Retinal pigment epithelial cell (primary cell): ENCODE data around the gene CABP2.

Source experiments
- DNase-seq: peaks from one replicate; pipeline ENCODE4 v3.0.0-alpha.2; 2010; ENCODE audit warnings: low read depth
- H3K4me3 ChIP-seq: 2 replicates; pipeline ENCODE4 v1.5.1; 2011; ENCODE audit warnings: mild to moderate bottlenecking, low read length, control low read depth, moderate library complexity
- CTCF ChIP-seq: conservative IDR thresholded peaks from 2 replicates; pipeline ENCODE4 v1.5.1; 2011; ENCODE audit warnings: low read depth, low read length, control low read depth, inconsistent platforms

The CABP2 gene

GRCh38 chr11:67507242-67507863, 15.9 kb downstream of the CABP2 start:
- peak overlapping the region; percentile 72 for H3K4me3 ChIP-seq
- TF ChIP-seq CTCF: no peak
- DNase-seq: no peak

GRCh38 chr11:67506426-67507051, 16.7 kb downstream of the CABP2 start:
- no peak overlapping the region for H3K4me3 ChIP-seq
- DNase-seq: no peak
- no peak for TF ChIP-seq CTCF

GRCh38 chr11:67505605-67506396, 17.4 kb downstream of the CABP2 start:
- DNase-seq: peak; percentile 84
- peak overlapping the region; percentile 25 for H3K4me3 ChIP-seq
- TF ChIP-seq CTCF: peak; percentile 98

- TF ChIP-seq CTCF: no peak
- DNase-seq: no peak
- peak within 1 kb of the TSS; percentile 72 for H3K4me3 ChIP-seq
Observed at GRCh38 chr11:67504950-67505581, 18.2 kb downstream of the CABP2 start, which contains the start of gene PITPNM1. Gene PITPNM1 (minus strand): TSS chr11:67505363. CDS start chr11:67504180, 1,183 bp downstream.

- TF ChIP-seq CTCF: no peak
- peak overlapping the region; percentile 72 for H3K4me3 ChIP-seq
- DNase-seq: no peak
Observed at GRCh38 chr11:67504005-67504949, 19.0 kb downstream of the CABP2 start.
